Non-pigmented ciliary epithelial cell (primary cell): ENCODE measurements around the gene HS3ST3B1.

ENCODE experiments used
- DNase-seq: peaks from one replicate; pipeline ENCODE4 v3.0.0-alpha.2; 2010; ENCODE audit warnings: low read depth

Gene HS3ST3B1

DNA sequence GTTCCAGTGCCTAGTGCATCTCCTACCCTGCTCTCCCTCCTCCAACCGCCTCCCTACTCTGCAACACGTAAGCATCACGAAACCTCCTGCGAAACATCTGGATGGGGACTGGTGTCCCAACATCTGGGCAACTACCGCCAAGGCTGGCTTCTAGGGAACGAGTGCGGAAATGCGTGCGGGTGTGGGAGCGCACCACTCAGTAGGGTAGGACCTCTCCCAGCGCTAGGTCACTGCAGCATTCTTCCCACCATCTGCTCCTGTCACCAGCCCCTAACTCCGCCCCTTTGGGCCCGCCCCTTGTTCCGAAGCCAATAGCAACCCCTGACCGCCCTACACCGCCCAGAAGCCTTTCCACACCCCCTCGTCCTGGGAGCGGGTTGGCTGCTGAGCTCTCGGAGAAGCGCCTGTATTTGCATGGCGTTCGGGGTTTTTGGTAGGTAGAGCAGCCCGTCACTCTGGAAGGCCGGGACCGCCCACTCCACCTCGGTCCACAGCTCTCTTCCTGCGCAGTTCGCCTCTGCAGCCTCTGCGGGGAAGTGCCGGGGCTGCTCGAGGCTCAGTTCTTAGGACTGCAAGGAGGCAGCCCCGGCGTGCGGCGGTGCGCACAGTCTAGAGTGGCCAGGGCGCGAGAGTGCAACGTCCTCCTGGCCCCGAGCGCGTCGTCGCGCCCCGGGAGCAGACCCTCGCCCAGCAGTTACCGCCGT, at the start of gene HS3ST3B1:
HS3ST3B1 (plus strand) TSS at position 507 of the 704 bp plus-strand sequence. CDS start 438 bp downstream, outside the sequence.
- DNase-seq: peak; percentile 99

DNA sequence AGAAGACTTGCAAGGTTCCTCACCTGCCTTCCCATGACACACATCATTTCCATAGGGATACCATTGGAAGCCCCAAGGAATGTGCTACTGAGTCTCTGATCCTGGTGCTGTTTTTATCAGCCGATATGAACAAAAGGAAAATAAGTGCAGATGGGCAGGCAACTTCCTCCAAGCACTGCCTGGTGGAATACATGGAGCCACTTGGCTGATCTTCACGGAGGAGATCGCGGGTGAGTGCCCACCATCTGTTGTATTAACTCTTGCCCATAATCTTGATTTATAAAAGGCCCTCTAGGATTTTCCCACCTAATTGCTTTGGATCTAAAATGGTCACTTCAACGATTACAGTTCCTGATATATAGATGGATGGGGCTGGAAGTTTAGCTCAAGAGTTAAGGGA, 39.5 kb upstream of the HS3ST3B1 start:
- no peak for DNase-seq

GRCh38 chr17:14268264-14268663, 32.6 kb upstream of the HS3ST3B1 start:
- no peak for DNase-seq

DNA sequence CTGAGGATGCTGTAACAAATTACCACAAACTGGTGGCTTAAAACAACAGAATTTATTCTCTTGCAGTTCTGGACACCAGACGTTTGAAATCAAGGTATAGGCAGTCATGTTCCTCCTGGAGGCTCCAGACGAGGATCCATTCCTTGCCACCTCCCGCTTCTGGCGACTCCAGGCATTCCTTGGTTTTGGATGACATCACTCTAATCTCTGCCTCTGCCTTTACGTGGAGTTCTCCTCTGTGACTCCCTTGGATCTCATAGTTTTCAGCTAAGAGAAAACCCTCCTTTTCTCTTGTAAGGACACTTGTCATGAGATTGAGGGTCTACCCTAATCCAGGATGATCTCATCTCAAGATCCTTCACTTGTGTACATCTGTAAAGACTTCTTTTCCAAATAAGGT, 31.4 kb upstream of the HS3ST3B1 start:
- DNase-seq: no peak

- no peak for DNase-seq
Measured at GRCh38 chr17:14270508-14270907, 30.4 kb upstream of the HS3ST3B1 start.

GRCh38 chr17:14276535-14277250, 24.2 kb upstream of the HS3ST3B1 start:
- DNase-seq: no peak

DNA sequence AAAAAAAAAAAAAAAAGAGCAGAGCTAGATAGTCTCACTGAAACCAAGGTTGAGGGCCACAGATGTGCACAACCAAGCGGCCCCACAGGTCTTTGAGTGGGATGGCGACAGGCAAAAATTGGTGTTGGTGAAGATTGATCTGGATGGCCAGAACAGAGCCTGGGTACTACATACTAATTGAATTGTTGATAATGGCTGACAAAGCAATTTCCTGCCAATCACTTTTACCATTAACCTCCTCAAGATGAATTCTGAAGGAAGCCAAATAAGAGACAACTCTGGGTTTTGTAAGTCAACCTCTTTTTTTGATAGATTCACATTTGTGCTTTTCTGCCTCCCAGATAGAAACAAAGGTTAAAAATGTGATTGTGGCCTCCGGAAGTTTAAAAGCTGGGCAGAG, 19.4 kb upstream of the HS3ST3B1 start:
- no peak for DNase-seq

- DNase-seq: no peak
Measured at GRCh38 chr17:14282726-14283125, 18.2 kb upstream of the HS3ST3B1 start.

GRCh38 chr17:14289162-14289561, 11.7 kb upstream of the HS3ST3B1 start:
- DNase-seq: no peak

GRCh38 chr17:14294876-14295275, 6.0 kb upstream of the HS3ST3B1 start:
- DNase-seq: no peak

- no peak for DNase-seq
Measured at GRCh38 chr17:14295676-14296075, 5.2 kb upstream of the HS3ST3B1 start.

- no peak for DNase-seq
Measured at GRCh38 chr17:14296166-14296910, 4.5 kb upstream of the HS3ST3B1 start.

- DNase-seq: no peak
Measured at GRCh38 chr17:14297161-14297851, 3.6 kb upstream of the HS3ST3B1 start.

DNA sequence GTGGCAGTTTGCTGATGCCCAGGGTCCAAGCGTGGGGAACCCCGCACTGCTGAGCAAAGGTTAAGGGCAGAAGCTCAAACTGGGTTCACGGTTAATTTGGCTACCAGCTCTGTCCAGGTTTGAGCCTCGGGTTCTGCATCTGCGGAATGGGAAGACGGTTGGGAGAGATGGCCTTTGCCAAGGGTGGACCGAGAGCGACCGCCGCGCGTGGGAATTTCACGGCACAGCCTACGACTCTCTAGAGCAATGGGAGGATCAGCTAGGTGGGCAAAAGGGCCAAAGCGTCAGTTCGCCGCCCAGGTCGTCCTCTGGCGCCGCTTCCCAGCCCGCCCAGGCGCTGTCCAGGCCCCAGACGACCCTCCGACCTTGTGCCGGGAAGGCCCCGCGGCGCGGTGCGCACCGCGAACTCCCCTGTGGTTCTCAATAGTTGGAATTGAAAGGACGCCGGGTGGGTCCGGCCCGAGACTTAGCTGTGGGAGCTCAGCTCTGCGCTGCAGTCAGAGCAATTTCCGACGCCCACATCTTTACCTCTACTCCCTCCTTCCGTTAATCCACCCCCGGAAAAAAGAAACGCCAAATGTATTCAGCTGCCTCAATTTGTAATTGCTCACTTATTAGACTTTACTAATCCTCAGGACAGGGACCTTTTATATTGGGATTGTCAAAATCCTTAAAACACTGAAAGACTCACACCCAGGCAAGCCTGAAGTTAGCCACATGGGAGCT, 2.5 kb upstream of the HS3ST3B1 start:
- no peak for DNase-seq

DNA sequence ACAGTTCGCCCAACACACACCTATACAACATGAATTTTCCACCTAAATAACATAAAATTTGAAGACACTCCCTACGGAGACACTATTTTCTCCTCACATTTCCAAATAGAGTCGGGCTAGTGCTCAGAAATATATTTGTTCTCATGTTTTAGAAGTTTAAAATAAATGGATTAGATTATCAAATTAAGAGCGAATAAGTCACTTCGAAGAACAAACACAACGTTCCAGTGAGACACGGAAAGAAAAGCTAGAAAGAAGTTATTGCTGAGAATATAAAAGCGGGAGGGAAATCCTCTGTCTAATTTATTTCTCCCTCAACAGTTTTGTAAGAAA, 2.0 kb upstream of the HS3ST3B1 start:
- DNase-seq: no peak

DNA sequence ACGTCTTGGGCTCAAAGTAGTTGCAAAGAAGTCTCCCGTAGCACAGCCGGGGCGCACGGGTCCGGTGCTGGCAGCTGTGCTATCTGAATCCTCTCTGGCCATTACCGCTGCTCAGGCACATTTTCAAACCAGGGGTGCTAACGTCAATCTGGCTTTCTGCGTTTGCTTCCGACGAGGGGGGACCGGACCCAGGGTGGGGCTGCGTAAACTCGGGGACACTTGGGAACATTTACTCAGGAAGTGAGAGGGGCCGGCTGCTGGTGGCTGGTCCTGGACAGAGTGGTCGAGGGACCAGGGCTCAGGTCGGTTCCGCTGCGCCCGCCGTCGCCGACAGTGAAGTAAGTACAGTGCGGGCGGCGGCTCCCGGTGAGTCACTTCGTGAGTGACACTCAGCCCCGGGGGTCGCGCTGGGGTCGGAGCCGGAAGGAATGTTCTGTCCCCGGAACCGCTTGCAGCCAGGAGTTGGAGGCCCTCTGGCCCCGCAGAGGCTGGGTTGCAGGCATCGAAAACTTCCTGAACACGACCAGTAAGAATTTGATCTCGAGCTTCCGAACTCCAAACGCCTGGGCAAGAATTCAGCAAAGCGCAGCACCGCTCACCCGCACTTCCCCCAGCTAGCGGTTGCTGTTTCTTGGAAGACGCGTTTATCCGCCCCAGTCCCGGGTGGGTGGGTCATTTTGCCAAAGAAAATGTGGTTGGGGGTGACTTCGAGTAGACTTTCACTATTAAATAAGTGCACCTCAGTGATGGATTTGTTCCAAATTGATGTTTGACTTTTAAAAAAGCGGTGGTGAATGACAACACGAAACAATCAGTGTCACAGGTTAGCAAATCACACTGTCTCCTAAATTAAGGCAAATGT, 1.4 kb upstream of the HS3ST3B1 start:
- DNase-seq: no peak

GRCh38 chr17:14301279-14302090, 604 bp downstream of the HS3ST3B1 start:
- DNase-seq: no peak

GRCh38 chr17:14302091-14302430, 1.2 kb downstream of the HS3ST3B1 start:
- no peak for DNase-seq

GRCh38 chr17:14302431-14303099, 1.7 kb downstream of the HS3ST3B1 start:
- no peak for DNase-seq
